Activated CD4-positive, alpha-beta T cell treated with anti-CD3 and anti-CD28 coated beads for 24 hours (primary cell): ENCODE data around the gene ERAL1.
"Not testable (repeated sequence)": the region's sequence is repeated elsewhere in the genome, so short reads cannot be mapped to it uniquely, and the experiment has no call there.

ENCODE experiments used
- DNase-seq, 2 donors: peaks; one replicate each; pipeline ENCODE4 v3.0.0-alpha.2; 2020; ENCODE audit warnings: low read depth in 2 of 2

Gene ERAL1

DNA sequence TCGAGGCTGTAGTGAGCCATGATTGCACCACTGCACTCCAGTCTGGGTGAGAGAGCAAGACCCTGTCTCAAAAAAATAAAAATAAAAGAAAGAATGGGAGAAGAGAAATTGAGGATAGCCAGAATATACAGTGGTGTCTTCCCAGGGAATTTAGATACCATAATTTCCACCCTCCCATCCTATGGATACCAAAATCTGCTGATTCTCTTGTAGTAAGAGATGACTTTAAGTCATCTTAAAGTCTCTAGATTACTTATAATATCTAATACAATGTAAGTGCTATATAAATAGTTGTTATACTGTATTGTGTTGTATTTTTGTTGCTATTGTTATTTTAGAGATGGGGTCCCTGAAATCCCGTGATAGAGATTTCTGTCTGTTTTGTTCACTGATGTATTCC lies 1.5 kb upstream of the ERAL1 start:
- DNase-seq, result no peak

DNA sequence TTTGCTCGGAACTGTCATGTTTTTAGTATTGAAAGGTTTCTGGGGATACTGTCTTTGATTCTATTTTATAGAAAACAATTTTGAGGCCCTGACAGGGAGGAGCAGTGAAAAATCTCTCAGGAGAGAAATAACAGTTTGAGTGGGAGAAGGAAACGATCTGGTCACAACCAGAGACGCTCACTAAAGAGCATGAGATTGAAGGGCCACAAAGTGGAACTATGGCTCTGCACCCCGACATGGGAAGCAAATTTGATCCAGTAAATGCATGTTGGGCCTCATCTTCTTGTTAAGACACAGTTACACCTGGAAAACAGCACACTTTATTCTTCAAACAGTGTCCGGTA lies 492 bp downstream of the ERAL1 start:
- DNase-seq, result no peak

GRCh38 chr17:28856028-28856574 lies 1.3 kb downstream of the ERAL1 start:
- DNase-seq, result no peak

DNA sequence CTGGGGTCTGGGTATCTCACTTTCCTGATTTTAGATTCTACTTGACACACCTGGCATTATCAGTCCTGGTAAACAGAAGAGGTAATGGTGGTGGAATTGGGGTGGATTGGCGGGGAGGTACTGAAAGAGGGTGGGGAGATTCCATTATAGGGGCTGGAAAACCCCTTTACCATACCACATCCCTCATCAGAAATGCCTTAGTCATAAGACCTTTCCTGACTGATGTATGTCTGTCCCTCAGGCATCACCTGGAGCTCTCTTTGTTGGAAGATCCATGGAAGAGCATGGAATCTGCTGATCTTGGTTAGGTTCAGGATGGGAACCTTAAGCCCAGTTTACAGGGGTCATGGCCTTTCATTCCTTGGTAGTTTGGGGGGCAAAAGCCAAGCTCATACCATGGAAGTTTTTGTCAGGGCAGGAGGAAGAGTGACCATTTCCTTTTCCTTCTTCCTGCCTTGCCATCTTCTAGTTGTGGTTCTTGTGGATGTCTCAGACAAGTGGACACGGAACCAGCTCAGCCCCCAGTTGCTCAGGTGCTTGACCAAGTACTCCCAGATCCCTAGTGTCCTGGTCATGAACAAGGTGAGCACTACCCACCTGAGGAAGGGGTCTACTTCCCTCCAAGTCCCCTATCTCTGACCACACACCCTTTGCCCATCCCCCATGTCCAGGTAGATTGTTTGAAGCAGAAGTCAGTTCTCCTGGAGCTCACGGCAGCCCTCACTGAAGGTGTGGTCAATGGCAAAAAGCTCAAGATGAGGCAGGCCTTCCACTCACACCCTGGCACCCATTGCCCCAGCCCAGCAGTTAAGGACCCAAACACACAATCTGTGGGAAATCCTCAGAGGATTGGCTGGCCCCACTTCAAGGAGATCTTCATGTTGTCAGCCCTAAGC lies 3.3 kb downstream of the ERAL1 start:
- no peak for DNase-seq

DNA sequence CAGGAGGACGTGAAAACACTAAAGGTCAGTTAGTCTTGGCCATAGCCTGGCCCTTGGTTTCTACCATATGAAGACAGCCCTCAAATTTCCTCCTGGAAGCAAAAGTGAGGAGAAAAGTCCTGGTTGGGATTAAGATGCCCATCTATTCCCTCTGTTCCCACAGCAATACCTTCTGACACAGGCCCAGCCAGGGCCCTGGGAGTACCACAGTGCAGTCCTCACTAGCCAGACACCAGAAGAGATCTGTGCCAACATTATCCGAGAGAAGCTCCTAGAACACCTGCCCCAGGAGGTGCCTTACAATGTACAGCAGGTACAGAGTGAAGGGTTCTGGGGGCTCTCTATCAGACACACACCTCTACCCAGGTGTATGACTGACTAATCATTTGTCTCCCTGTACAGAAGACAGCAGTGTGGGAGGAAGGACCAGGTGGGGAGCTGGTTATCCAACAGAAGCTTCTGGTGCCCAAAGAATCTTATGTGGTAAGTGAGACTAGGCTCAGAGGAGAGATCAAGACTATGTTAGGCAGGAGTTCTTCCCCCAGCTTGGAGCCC lies 4.1 kb downstream of the ERAL1 start:
- no peak for DNase-seq

GRCh38 chr17:28860363-28860808 lies 5.6 kb downstream of the ERAL1 start:
- DNase-seq, result no peak

DNA sequence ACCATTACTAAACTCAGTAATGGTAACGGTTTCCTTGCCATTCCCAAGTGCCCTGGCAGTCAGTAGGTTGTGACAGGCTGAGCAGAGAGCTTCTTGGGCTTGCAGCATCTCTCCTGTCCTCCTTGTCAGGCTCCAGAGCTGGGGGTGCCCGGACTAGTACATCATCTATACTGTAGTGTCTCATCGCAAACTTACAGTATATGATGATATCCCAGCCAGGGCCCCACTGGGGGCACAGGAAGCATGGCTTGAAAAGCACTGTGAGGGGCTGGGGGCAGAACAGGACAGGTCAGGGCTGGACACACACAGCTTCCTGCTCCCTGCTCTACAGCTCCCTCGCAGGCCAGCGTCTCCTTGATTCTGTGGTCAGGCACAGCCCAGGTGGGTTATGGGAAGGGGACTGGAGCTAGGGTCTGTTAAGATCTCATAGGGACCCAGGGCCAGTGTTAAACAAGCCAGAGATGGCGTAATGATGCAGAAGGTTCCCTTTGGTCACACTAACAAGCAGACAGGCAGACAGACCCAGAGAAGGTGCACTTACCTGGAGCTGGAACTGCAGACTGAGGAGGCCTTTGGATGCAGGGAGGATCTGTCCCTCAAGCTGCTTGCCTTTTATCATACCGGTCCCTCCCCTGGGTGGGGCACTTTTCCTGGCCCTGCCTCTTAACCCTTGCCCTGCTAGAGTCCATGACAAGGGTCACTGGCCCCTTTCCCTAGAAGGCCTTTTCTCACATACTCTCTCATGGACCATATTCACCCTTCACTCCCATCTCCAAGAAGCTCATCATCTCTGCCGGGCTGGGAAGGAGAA lies 6.8 kb downstream of the ERAL1 start:
- no peak for DNase-seq

DNA sequence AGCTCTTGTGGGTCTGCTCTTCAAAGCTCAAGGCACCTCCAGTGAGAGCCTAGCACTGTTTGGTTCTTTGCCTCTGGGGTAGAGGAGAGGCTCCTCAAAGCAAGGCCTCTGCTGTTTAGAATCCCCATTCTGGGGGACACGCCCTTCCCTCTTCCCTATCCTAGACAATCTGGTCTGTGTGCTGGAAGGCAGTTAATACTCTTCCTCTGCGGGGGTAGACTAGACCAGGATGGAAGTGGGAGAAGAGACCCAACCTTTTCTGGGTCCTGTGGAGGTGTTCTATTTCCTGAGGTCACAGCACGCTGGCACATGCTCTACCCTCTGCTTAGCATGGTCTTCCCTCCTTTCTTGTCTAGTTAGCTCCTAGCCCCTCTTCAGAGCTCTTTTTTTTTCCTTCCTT lies 7.7 kb downstream of the ERAL1 start:
- DNase-seq, result no peak

DNA sequence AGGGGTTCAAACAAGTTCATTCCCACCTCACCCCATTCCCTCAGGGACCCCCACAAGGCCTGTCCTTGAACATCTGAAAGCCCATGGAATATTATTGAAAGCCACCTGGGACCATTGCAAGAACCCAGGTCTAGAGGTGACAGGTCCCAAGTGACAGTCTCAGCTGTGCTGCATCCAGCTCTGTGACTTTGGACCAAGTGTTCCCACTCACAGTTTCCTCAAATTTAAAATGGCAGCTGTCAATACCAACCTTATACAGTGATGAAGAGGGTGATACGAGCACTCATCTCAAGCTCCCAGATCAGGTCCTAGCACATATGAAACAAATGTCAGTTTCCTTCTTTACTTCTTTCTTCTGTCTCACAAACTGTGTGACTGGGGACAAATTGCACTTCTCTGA lies 9.1 kb downstream of the ERAL1 start:
- DNase-seq, result no peak

DNA sequence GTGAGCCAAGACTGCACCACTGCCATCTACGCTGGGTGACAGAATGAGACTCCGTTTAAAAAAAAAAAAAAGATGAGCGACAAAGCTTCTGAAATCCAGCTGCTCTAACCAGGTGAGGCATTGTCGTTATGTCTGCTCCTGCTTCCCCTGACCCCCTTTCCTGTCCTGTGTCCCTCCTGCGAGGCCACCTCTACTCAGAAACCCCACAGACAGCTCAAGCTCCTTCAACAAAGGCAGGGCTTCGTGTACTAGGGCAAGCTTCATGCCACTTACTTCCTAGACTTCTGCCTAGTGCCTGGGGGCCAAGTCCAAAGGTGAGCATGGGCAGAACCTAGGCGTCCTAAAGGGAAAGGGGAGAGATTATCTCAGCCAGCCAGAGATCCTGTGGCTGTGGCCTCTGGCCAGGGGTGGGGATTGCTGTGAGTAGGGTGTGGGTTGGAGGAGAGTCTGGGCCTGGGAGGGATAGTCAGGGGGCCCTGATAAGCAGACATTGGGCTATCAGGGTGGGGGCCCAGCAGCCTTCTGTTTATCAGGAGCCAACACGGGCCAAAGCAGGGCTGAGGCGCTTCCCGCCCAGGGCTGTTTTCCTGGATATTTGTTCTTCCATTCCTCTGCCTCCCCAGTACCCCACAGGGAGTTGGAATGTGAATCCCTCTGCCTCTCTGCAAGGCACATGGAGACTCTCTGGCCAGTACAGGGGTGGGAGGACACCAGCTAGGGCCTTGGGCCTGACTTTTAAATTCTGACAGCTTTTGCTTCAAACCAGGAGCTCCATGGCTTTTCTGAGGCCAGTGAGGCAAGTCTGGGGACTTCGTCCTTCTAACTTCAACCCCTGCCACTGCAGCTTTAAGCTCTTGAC lies 10.4 kb downstream of the ERAL1 start:
- no peak for DNase-seq

DNA sequence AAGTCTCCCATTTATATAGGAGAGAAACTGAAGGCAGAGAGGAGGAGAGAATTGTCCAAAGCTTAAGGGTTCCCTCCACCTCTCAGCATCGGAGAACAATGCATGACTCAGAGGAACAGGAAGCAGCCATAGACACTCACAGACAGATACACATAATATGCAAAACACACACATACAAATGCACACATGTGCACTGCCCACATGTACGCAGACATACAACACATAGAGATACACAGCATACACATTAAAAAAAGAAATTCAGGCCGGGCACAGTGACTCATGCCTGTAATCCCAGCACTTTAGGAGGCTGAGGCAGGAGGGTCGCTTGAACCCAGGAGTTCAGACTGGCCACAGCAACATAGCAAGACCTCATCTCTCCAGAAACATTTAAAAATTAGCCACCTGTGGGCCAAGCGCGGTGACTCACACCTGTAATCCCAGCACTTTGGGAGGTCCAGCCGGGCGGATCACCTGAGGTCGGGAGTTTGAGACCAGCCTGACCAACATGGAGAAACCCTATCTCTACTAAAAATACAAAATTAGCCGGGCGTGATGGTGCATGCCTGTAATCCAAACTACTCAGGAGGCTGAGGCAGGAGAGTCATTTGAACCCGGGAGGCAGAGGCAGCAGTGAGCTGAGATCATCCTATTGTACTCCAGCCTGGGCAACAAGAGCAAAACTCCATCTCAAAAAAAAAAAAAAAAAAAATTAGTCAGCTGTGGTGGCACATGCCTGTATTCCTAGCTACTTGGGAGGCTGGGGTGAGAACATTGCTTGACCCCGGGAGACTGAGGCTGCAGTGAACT lies 11.3 kb downstream of the ERAL1 start:
- DNase-seq, result no peak

DNA sequence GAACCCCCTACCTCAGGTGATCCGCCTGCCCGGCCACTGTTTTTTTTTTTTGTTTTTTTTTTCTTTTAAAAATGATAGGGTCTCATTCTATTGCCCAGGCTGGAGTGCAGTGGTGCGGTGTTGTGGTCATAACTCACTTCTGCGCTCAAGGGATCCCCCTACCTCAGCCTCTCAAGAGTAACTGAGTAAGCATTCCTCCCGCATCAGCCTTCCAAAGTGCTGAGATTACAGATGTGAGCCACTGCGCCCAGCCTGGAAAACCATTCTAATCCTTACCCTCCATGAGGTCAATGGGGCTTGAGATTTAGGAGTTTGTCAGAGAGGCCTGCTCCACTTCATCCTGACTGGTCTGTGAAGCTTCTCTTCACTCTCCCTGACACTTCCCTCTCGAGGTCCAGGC lies 12.5 kb downstream of the ERAL1 start:
- DNase-seq, result no peak

DNA sequence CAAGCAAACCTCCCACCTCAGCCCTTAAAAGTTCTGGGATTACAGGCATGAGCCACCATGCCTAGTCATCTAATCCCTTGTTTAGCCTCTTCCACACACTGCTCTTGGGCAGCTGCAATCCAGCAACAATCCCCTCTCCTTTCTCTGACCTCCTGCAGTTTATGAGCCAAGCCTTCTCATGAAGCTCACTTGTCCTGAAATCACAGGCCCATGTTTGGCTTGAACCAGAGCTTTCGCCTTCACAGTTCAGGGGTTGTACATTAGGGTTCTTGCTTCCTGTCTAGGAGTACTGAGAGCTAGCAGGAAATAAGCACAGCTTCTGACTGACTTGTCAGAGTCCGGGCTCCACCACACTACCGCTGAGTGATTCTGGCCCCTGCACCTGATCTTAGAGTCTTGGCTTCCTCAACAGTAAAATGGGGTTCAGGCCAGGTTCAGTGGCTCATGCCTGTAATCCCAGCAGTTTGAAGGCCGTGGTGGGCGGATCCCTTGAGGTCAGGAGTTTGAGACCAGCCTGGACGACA lies 16.3 kb downstream of the ERAL1 start:
- peak in 1 of 2 donors; percentile 10 for DNase-seq

DNA sequence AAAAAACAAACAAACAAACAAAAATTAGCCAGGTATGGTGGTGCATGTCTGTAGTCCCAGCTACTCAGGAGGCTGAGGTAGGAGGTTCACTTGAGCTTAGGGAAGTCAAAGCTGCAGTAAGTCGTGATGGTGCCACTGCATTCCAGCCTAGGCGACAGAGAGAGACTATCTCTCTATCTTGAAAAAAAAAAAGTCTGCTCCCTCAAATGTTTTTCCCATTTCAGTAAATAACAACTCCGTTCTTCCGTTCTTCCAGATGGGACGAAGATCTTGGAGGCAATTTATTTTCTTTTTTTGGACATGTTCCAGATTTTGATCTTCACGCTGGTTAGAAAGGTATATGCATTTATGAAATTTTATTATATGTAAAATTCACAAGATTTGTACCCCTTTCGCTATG lies 19.0 kb downstream of the ERAL1 start:
- no peak for DNase-seq

GRCh38 chr17:28874750-28875149 lies 19.9 kb downstream of the ERAL1 start:
- no peak for DNase-seq

DNA sequence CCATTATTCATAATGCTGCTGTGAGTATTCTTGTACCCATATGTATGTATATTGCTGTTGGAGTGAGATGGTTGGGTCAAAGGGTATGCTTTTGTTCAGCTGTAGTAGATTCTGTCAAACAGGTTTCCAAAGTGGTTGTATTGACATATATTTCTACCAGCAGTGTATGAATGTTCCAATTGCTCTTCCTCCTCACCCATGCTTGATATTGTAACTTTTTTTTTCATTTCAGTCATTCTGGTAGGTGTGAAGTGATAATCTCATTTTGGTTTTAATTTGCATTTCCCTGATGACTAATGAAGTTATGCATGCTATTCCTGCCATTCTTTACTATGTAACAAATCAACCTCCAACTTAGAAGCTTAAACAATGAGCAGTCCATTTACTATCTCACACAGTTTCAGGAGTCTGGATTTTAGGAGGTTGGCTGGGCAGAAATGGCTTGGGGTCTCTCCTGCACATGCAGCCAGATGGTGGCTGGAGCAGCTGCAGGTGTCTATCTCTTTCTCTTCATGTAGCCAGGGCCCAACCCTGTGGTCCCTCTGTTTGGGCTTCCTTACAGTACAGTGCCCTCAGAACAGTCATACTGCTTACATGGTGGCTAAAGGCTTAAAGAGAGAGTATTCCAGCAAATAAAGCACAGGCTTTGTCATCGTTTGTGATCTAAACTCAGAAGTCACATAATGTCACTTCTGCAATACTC lies 21.2 kb downstream of the ERAL1 start:
- DNase-seq, result no peak

DNA sequence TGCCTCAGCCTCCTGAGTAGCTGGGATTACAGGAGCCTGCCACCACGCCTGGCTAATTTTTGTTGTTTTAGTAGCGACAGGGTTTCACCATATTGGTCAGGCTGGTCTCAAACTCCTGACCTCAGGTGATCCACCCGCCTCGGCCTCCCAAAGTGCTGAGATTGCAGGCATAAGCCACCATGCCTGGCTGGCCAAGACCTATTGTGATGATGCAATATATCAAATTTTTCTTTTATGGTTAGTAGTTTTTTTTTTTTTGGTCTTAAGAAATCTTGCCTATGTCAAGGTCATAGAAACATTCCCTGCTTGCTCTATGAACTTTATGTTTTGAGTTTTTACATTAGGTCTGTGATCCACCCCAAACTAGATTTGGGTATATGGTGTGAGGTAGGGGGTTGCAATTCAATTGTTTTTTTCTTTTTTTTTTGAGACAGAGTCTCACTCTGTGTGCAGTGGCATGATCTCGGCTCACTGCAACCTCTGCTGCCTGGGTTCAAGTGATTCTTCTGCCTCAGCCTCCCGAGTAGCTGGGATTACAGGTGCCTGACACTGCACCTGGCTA lies 22.4 kb downstream of the ERAL1 start:
- not testable (repeated sequence) for DNase-seq

- DNase-seq, result no peak
These were observed 23.5 kb downstream of the ERAL1 start for GRCh38 chr17:28878158-28878910.

- no peak for DNase-seq
These were observed 24.2 kb downstream of the ERAL1 start for GRCh38 chr17:28878981-28879380.
